Stimulated activated CD8-positive, alpha-beta memory T cell treated with anti-CD3 and anti-CD28 coated beads, Interleukin-4, amount 100 ng/mL, for 24 hours (primary cell): ENCODE data around the gene ANO2.

Source experiments
- DNase-seq: peaks from one replicate; pipeline ENCODE4 v3.0.0-alpha.2; 2020; ENCODE audit warnings: low read depth

Gene ANO2

GRCh38 chr12:5964913-5965900 is 20.1 kb upstream of the ANO2 start:
- no peak for DNase-seq

- DNase-seq: no peak
Observed at GRCh38 chr12:5963515-5963914, 18.5 kb upstream of the ANO2 start.

GRCh38 chr12:5960783-5961182 is 15.7 kb upstream of the ANO2 start:
- DNase-seq: no peak

- no peak for DNase-seq
Observed at GRCh38 chr12:5956987-5957386, 11.9 kb upstream of the ANO2 start.

GRCh38 chr12:5954661-5955060 is 9.6 kb upstream of the ANO2 start:
- DNase-seq: no peak

GRCh38 chr12:5953835-5954586 is 9.0 kb upstream of the ANO2 start:
- no peak for DNase-seq

- no peak for DNase-seq
Observed at GRCh38 chr12:5952031-5952430, 7.0 kb upstream of the ANO2 start.

- no peak for DNase-seq
Observed at GRCh38 chr12:5948696-5949095, 3.6 kb upstream of the ANO2 start.

GRCh38 chr12:5947006-5947405 is 1.9 kb upstream of the ANO2 start:
- DNase-seq: no peak

- no peak for DNase-seq
Observed at GRCh38 chr12:5946388-5946787, 1.3 kb upstream of the ANO2 start.

- DNase-seq: no peak
Observed at GRCh38 chr12:5944688-5945070, 380 bp downstream of the ANO2 start.

GRCh38 chr12:5944053-5944452 is 1.0 kb downstream of the ANO2 start:
- no peak for DNase-seq

GRCh38 chr12:5941907-5942306 is 3.2 kb downstream of the ANO2 start:
- no peak for DNase-seq

GRCh38 chr12:5927732-5928516 is 17.1 kb downstream of the ANO2 start:
- no peak for DNase-seq

GRCh38 chr12:5925646-5926045 is 19.4 kb downstream of the ANO2 start:
- DNase-seq: no peak

- no peak for DNase-seq
Observed at GRCh38 chr12:5924342-5924741, 20.7 kb downstream of the ANO2 start.

- no peak for DNase-seq
Observed at GRCh38 chr12:5923751-5924150, 21.3 kb downstream of the ANO2 start.

- no peak for DNase-seq
Observed at GRCh38 chr12:5923043-5923605, 21.9 kb downstream of the ANO2 start.

- DNase-seq: no peak
Observed at GRCh38 chr12:5921966-5922899, 22.8 kb downstream of the ANO2 start.

- no peak for DNase-seq
Observed at GRCh38 chr12:5921027-5921909, 23.8 kb downstream of the ANO2 start.
